HG03280 (cell line): ENCODE results near the gene ORM2.

Experiments used
- ATAC-seq: cut with Tn5 transposase; IDR thresholded peaks from one replicate; pipeline ENCODE4 v1.9.1; 2021; ENCODE audit warnings: mild to moderate bottlenecking, moderate library complexity; ENCODE audit not compliant: unreplicated experiment

The ORM2 gene

DNA sequence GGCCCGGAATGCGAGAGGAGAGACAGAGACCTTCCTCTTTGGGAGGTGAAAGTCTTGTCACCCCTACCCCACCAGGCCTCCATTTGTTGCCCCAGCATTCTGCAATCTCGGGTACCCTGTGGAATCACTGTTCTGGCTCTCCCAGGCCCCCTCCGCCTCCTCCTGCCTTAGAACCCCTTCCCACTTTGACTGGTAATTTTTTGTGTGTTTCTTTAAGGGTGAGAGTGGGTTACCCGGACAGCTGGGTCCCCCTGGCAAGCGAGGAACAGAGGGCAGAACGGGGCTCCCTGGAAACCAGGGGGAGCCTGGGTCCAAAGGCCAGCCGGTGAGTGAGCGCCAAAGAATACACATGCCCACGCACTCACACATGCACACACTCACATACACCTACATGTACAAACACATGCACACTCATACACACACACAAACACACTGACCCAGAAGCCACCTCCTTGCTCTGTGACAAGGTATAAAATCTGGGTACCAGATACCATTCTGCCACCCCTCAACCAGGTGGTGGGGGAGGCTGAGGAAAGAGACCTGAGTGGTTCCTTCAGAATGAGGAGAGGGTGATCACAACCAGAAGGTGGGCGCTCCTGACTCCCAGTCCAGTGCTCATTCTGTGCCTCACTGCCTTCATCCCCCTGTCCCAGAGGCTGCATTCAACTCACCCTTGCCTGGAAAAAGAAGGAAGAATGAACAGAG, 37.6 kb upstream of the ORM2 start:
- no peak for ATAC-seq

DNA sequence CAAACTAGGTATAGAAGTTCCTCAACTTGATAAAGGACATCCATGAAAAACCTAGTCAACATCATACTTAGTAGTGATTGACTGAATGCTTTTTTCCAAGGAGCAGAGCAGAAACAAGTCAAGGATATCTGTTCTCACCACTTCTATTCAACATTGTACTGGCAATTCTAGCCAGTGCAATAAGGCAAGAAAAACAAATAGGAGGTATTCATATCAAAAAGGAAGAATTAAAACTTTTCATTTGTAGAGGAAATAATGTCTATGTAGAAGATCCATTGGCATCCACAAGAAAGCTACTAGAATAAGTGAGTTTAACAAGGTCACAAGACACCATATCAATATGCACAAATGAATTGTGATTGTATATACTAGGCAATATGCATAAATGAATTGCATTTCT, 35.0 kb upstream of the ORM2 start:
- ATAC-seq: no peak

DNA sequence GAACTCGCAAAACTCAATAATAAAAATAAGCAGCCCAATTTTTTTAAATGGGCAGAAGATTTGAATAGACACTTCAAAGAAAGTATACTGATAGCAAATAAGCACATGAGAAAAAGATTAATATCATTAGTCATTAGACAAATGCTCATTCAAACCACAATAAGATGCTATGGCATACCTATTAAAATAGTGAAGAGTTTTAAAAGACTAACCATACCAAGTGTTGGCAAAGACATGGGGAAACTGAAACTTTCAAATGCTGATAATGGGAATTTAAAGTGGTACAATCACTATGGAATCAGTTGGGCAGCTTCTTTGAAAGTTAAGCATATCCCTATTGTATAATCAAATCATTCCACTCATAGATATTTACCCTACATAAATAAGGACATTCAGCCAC, 33.3 kb upstream of the ORM2 start:
- ATAC-seq: no peak

DNA sequence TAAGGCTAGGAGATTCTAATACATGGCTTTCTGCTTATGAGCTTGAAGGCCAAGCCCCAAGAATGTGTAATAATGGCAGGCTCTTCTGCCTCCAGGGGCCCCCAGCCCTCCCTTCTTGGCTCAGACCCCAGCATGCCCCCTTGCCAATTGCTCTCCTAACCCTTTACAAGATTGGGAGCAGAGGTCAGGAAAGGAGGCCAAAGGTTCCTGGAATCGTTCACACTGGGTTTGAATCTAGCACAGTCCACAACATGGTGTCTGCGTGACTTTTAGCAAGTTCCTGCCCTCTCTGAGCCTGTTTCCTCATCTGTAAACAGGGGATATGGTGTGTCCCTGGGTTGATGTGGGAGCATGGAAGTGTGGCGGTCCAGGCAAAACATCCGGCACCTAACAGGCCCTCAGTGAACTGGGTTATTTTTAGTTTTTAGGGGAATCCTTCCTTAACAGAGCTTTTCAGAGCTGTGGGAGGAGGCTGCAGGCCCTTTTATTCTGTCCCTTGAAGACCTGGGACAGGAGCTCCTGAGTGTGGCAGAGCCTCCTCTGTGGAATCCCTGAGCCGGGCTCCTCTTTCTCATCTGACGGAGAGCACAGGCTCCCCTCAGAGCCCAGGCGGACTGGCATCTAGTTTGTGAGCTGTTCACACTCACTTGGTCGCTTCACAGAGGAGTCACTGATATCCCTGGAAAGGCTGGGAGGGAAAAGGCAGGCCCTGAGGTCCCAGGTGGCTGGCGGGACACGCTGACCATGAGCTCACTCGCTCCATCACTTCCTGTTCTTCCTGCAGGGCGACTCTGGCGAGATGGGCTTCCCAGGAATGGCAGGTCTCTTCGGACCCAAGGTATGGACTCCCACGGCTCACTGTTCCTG, 30.1 kb upstream of the ORM2 start:
- ATAC-seq: no peak

DNA sequence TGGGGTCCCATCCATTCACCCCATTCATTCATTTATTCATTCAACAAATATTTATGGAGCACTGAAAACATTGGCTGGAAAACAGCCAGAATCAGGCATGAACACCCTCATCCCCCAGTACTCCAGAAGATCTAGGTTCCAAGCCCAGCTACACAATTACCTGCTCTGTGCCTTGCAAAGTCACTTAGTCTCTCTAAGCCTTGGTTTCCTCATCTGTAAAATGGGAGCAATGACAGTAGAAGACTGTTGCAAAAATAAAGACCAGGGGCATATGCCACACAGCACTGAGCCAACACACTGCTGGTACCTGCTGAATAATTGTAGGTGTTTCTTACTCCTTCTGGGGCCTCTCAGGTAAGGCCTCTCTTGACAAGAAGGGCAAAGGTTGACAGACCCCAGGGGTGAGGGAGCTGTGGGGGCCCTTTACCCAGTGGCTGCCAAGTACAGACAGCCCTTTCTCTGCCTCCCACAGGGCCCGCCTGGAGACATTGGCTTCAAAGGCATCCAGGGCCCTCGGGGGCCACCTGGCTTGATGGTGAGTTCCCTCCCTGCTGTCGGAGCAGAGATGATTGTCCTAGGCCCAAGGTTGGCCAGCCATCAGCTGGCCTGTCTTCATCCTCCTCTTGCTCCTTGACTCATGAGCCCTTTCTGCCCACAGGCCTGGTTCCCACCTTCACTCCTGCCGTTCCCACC, 29.4 kb upstream of the ORM2 start:
- ATAC-seq: no peak

DNA sequence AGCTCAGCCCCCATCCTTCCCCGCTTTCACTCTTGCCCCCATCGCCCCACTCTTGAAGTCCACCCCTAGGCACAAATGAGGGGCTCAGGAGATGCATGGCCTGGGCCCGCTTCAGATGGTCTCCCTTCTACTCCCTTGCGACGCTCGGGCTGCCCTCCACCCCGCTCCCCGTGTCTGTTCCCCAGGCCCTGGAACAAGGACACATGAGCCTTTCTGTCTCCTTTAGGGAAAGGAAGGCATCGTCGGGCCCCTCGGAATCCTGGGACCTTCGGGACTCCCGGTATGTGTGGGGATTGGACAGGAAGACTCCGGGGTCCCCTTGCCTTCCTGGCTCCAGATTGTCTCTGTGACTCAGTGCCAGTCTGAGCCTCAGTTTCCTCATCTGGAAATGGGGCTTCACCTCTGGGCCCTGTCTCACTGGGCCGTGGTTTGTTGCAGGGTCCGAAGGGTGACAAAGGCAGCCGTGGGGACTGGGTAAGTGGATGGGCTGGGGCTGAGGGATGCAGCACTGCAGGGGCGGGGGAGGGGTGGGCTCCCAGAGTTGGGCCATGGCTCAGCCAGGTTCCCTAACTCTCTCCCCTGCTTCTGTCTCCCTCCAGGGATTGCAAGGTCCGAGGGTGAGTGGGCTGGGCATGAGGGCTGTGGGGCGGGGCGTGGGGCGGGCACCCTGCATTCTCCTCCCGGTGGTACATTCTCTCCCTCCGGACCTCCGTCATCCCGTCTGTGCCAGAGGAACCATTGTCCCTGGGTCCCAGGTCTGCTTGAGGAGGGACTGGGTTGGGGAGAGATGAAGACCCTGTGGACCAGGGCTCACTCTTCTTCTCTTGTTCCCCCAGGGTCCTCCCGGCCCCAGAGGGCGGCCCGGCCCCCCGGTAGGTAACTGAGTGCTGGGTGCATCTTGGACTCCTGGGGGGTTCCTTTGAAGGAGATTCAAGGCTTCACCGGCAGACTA, 28.5 kb upstream of the ORM2 start:
- ATAC-seq: no peak

DNA sequence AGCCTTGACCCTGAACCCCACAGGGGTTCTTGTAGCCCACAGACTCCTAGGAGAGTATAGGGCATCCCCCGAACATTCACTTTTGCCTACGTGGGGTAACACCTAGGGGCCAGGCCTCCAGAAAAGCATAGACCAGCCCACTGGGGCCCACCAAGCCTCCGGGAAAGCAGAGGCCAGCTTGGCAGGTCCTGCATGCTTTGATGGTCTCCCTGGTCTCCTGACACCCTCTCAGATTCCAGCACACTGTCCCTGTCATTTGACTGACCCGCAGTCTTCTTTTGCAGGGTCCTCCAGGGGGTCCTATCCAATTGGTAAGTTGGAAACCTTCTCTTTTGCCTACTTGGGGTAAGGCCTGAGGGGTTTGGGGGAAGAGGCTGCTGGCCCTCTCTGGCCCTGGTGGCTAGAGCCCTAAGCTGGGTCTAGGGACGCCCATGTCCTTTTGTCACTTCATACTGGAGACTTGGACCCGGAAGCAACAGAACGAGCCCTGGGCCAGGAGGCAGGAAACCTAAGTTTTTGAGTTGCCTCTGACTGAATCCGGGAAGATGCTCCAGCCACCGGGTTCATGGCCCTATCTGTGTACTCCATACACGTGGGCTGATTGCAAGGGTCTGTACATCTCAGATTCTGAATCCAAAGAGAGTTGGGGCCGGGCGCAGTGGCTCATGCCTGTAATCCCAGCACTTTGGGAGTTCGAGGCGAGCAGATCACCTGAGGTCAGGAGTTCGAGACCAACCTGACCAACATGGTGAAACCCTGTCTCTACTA, 27.7 kb upstream of the ORM2 start:
- no peak for ATAC-seq

DNA sequence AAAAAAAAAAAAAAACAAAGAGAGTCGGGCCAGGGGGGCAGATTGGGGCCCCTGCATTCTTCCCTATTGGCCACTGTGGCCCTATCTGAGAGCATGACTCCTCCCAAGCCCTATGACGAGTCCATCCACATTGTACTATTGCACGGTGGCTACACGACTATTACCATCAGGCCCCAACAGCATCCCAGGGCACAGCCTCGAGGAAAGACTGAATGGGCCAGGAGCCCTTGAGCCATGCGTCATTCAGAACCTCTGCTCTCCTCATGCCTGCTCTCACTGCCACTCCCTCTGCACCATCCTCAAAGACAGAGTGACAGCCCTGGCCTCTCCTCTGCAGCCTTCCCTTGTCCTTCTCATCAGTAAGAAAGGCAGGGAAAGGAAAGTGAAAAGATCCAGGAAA, 26.9 kb upstream of the ORM2 start:
- no peak for ATAC-seq

DNA sequence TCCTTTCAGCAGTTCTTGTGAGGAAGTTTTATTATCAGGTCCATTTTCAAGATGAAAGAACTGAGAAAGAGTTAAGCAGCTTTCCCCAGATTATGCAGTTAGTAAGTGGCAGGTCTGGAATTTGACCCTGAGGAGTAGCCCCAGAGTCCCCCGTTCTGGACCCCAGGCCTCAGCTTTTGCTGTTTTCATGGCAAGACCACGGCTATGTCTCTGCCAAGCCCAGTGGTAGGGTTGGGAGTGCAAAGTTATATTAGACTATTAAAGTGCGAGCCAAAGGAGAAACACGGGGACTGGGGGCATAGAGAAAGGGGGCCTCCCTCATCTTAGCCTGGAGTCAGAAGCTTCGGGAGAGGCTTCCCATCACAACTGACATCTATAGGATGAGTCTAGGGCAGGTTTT, 26.1 kb upstream of the ORM2 start:
- ATAC-seq: no peak

DNA sequence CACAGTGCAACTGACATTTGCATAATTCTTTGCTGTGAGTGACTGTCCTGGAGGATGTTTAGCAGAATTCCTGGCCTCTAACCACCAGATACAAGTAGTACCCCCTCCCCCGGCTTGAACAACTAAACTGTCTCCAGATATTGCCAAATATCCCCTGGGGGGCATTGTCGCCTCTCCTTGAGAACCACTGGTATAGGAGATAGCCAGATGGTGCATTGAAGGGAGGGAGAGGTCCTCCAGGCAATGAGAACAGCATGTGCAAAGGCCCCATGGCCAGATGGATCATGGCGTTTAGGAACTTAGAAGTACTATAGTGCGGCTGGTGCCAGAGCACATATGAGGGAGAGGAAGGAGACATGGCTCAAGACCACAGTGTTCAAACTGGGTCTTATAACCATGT, 25.7 kb upstream of the ORM2 start:
- ATAC-seq: no peak

DNA sequence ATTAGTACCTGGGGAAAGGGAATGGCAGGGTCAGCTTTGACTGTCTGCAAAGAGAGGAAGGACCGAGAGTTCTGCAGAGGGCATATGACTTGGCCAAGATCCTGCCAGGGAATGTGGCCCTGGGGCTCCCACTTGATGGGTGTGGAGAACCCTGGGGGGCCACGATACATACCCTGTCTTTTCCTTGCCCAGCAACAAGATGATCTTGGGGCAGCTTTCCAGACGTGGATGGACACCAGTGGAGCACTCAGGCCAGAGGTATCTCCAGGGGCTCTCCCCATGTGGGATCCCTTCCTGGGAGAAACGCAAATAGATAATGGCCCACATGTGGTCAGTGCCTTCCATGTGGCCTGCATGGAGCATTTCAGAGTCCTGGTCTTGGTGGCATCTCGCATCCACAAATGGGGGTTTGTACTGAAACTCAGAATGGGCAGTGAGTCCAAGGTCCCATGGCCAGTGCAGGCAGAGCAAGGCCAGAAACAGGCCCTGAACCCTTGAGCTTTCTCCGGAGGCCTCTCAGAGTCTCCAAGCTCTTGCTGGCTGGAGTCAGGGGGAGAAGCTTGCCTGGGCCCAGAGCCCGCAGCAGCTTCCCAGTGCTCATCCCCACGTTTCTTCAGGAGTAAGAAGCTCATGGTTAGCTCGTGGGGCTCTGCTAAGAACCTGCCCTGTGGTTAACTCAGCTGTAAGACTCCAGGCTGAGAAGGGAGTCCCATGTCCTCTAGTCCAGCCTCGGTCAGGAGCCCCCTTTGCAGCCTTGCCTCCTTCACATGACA, 25.1 kb upstream of the ORM2 start:
- ATAC-seq: no peak

DNA sequence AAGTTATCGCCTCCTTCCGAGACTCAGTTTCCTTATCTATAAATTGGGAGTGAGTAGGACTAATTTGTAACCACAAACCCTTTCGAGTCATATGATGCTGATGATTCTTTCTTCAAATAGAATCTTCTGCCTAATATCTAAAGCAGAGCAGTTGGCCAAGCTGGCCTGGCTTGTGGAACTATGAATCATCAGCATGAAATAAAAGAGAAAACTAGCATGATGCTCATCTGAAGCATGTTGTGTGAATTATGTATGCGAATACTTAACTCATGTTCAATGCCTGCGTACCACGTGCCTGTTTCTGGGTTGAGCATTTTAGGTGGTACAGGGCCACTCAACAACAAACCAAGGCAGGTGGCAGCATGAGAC, 21.8 kb upstream of the ORM2 start:
- ATAC-seq: no peak

DNA sequence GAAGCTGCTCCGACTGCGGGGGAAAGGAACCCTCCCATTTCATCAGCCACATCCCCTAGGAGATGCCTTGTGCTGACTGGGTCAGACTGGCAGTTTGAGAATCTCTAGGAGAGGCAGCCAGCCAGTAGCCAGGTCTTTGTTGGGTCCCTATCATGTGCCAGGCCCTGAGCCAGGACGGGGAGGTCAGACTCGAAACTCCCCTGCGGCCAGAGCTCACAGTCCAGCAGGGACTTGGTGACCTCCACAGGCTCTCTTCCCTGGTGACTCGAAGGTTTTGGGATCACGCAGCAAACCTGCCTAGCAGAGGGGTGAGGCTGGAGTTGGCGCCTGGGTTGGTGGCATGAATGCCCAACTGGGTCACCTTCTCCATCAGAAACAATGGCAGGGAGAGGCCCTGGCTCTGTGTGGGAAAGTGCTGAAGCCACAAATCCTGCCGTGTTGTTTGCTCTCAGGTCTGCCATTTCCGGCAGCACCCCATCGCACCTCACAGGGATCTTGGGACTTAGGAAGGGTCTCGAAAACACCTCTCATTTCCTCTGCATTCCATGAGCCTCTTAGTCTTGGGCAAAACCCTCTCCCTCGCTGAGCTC, 21.2 kb upstream of the ORM2 start:
- ATAC-seq: no peak

DNA sequence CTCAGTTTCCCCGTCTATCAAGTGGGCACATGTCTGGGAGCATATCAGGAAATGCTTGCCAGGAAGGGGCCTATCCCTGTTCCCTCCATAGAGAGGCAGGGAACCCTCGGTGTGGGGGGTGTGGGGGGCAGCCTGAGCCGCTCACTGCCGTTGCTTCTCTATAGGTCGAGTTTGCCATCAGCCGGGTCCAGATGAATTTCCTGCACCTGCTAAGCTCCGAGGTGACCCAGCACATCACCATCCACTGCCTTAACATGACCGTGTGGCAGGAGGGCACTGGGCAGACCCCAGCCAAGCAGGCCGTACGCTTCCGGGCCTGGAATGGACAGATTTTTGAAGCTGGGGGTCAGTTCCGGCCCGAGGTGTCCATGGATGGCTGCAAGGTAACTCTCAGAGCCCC, 20.6 kb upstream of the ORM2 start:
- ATAC-seq: no peak

DNA sequence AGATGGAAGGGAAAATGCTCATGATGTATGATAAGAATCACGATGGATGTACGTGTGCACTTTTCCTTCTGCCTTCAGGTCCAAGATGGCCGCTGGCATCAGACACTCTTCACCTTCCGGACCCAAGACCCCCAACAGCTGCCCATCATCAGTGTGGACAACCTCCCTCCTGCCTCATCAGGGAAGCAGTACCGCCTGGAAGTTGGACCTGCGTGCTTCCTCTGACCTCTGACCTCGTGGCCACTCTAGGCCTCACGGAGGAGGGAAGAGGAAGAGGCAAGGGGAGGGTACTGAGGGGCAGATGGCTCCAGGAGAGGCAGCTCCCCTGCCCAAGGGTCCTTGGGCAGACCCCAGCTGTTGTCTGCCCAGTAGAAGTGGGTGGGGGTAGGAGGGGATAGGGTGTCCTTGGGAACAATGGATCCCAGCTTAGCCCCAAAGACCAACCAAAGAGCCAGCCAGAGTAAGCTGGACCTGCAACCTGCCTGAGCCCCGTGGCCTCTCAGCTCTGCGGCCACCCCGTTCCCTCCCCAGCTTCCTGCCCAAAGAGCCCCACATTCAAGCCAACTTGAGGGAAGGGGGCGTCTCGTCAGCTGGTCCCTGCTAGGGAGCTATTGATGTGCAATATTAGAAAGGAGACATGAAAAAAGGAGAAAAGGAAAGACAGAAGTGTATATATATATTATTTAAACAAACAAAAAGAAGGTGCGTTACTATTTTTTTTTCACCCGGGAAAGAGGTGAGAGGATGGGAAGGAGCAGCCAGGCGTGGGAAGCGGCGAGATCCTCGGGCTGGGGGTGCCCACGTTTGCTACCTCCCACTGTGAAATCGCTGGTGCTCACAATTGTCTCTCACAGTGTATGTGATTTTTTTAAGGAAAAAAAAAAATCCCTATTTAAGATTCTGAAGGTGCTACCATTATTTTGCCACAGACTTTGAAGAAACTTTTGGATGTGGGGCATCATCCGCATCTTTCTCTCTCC, 18.9 kb upstream of the ORM2 start:
- ATAC-seq: no peak

DNA sequence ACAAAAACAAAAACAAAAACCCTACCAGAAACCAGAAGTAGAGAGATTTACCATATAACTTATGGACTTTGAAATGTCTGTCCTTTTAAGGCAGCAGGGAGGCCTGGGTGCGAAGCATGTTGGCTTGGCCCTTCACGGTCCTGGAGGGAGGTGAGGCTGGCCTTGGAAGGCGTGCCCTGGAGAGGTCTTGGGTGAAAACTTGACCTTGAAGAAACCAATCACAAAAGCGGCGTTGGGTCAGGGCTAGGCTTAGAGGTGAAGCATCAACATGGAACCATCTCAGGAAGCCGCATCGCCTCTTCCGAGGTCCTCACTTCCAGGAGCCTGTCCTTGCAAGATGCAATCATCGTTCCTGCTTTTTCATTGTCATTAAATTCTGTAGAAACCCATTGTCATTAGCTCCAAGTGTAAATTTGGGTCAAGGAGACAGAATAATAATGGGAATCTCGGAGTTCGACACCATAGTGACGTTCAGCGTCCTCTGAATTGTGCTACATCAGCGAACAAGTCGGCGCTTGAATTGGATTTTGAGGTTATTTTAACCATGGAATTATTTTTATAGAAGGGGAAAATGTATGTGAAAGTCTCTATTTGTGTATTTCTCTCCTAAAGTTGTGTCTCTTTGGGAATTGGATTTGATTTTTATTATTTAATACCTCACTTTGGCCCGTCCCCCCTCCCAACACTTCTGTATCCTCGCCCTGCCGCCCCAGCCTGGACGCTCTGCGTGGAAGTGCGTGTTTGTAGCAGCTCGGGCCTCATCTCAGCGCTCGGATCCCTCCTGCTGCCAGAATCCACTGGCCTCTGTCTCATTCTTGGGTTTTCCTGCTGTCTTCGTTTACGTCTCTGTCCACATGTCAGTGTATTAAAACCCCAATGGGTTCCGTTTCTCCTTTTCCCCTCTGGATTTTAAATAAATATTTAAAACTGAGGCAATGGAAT, 17.8 kb upstream of the ORM2 start:
- no peak for ATAC-seq

DNA sequence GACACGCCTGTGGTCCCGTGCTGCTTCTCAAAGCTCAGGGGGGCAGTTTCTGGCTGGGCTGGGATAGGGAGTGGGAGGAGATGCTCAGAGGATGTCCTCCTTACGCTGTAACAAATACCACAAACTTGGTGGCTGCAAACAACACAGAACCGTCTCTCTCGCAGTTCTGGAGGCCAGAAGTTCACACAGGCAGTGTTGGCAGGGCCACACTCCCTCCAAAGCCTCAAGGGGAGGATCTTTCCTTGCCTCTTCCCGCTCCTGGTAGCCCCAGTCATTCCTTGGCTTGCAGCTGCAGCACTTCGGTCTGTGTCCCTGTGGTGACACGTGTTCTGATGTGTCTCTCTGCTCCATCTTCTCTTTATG, 17.2 kb upstream of the ORM2 start:
- ATAC-seq: no peak
